ENCODE data around the gene FKBP1C.
"Not testable (repeated sequence)": the region's sequence is repeated elsewhere in the genome, so short reads cannot be mapped to it uniquely, and the experiment has no call there.

Gene FKBP1C

DNA sequence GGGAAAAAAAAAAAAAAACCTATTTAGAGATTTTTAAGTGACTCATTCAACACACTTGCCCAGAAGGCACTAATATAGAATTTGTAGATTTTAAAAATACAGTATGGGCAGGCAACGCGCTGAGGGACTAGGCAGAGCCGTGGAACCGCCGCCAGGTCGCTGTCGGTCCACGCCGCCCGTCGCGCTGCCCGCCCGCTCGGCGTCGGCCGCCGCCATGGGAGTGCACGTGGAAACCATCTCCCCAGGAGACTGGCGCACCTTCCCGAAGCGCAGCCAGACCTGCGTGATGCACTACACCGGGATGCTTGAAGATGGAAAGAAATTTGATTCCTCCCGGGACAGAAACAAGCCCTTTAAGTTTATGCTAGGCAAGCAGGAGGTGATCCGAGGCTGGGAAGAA lies at the start of gene FKBP1C:
Gene FKBP1C, plus strand, starts transcription at position 127 of the 400 bp plus-strand sequence.
- not testable (repeated sequence) for DNase-seq

DNA sequence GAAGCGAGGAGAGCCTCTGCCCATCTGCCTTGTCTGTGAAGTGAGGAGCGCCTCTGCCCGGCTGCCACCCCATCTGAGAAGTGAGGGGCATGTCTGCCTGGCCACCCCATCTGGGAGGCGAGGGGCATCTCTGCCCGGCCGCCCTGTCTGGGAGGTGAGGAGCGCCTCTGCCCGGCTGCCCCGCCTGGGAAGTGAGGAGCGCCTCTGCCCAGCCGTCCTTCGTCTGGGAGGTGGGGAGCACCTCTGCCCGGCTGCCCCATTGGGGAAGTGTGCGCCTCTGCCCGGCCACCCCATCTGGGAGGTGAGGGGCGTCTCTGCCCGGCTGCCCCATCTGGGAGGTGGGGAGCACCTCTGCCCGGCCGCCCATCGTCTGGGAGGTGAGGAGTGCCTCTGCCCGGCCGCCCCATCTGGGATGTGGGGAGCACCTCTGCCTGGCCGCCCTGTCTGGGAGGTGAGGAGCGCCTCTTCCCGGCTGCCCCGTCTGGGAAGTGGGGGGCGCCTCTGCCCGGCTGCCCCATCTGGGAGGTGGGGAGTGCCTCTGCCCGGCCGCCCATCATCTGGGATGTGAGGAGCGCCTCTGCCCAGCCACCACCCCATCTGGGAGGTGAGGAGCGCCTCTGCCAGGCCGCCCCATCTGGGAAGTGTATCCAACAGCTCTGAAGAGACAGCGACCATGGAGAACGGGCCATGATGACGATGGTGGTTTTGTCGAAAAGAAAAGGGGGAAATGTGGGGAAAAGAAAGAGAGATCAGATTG lies 47.0 kb upstream of the FKBP1C start:
- not testable (repeated sequence) for DNase-seq

DNA sequence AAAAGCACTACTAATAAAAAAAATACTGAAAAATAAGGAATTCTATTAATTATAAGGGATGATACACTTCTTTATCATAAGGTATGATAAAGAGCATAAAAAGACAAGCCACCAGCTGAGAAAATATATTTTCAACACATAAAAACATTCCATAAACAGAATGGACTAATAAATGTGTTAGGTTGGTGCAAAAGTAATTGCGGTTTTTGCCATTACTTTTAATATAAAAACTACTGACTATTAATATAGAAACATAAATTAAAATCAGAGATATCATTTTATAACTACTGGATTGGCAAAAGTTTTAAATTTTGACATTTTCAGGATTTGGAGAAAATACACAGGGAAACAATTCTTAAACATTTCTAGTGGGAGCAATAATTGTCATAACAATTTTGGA lies 37.1 kb upstream of the FKBP1C start:
- no peak for DNase-seq

DNA sequence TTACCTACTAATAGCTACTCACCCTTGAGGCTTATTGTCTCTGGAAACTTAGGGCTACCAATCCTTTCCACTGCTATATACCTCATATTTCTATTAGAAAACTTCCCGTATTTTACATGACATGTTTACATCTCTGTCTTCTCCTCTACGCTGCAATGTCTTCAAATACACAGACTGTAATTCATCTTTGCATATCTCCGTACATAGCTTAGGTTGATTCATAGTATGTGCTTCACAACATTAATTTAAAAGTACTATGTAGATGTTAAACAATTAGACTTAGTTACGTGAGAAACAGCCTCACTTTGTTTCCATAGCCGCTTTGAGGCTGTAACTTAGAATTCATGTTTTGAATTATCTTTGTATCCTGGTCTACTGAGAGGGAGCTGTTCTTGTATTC lies 35.1 kb upstream of the FKBP1C start:
- DNase-seq = no peak

DNA sequence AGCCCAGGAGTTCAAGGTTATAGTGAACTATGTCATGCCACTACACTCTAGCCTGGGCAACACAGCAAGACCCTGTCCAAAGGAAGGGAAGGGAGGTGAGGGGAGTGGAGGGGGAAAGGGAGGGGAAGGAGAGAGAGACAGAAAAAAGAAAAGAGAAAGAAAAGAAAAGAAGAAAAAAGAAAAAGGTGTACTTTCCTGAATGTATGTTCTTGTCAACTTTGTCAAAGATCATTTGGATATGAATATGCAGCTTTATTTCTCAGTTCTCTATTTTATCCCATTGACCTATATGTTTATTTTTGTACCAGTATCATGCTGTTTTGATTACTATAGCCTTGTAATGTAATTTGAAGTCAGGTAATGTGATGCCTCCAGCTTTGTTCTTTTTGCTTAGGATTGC lies 30.9 kb upstream of the FKBP1C start:
- no peak for DNase-seq

DNA sequence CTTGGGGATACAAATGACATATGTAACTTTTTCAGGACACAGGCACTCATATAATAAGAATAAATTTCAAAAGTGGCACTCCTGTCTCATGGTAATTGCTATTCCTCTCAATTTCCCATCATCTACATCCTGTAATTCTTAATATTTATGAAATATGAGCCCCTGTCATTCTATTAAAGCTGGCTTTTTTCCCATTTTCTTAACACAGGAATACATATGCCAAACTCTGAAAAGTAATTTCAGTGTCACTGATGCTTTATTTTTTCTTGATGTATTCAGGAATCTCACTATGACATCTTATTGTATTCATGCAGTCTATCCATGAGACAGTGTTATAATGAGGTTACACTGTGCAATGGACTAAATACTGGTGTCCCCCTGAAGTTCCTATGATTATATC lies 24.3 kb upstream of the FKBP1C start:
- no peak for DNase-seq

DNA sequence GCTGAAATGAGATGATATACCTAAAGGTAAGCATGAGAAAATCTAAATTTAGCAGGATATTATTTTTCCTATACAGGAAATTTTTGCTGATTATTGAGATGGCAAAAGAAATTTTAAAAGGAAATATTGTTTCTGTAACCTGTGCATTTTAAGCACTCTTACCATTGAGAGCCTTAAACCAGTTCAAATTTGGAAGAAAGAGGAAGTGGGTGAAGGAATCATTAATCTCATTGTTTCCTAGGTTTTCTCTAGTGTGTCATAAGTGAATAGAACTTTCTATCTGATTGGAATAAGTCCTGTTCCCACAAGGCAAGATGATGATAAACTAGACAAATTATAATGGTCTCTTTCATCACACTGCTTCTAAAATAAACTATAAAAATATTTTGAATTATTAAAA lies 22.4 kb upstream of the FKBP1C start:
- DNase-seq = no peak

DNA sequence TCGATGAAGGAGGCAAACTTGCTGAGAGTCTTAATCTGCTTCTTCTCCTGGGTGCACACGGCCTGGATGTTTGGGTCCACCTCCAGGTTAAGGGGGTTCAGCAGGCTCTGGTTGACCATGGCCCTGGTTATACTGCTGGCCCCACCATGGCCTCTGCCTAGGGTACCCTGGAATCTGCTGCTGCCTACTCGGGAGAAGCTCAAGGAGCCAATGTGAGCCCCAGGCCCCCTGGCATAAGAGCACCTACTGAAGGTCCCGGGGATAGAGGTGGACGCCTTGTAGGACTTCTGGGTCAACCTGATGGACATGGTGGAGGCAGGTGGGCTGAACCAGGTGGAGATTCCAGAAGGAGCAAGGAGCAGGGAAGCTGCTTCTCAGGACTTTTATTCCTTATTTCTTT lies 17.9 kb upstream of the FKBP1C start:
- DNase-seq = no peak

DNA sequence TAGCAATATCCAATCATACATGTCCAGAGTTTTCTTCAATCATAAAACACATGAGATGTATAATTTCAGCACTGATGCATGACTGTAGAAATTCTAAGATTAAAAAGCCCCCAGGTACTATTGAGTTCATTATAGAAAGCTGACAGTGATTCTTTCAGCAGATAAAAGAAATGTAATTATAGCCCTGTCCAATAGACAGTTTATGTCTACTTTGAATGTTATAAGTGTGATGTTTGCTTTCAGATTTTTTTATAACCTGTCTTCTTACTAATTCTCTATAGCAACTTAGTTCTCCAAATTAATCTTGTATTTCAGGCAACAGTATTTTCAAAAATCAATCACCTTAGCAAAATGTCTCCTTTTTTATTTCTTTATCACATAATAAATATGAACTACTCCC lies 13.5 kb upstream of the FKBP1C start:
- no peak for DNase-seq

DNA sequence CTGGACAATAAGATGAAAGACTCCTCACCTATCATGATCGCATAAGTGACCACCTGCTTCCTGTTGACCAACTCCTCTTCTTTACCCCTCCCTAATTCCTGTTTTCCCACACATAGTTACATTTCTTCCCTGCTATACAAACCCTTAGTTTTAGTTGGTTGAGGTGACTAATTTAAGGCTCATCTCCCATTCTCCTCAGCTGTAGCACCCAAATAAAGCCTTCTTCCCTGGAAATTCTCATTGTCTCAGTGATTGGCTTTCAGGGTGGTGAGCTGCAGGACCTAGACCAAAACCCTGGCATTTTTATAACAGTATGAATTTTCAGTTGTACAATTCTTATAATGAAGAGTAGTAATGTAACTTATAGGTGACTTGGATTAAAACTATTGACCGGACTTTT lies 2.1 kb downstream of the FKBP1C start:
- no peak for DNase-seq

DNA sequence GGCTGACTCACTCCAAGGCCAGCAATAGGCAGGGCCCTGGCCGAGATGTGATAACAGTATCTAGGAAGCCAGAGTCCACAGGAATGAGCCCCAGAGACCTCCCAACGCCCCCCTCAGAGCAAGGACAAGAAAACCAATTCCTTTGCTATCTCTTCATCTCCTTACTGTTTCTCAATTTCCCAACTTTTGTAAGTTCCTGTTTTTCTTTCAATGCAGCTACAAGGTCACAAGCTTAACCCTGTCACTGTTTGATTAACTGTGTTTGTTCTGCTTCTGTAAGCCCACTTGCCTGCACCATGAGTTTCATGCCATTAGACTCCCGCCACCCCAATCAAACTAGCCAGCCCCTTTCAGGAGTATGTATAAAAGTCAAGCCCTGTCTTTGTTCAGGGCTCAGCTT lies 3.5 kb downstream of the FKBP1C start:
- DNase-seq = no peak

DNA sequence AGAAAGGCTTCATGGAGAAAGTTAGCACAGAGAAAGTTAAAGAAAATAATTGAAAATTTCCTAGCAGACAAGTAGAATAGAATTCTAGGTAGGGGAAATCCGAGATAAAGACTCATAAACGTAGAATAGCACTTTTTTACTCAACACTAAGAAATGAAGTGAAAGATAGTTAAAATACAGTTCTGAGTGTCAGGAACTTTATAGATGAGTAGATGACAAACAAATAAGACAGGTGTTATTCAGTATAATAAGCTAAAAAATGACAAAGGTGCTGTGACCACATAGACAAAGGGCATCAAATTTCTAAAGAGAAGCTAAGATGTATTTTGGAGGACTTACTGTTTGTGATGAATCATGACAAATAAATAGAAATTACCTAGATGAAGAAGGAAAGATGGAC lies 12.9 kb downstream of the FKBP1C start:
- DNase-seq = no peak

DNA sequence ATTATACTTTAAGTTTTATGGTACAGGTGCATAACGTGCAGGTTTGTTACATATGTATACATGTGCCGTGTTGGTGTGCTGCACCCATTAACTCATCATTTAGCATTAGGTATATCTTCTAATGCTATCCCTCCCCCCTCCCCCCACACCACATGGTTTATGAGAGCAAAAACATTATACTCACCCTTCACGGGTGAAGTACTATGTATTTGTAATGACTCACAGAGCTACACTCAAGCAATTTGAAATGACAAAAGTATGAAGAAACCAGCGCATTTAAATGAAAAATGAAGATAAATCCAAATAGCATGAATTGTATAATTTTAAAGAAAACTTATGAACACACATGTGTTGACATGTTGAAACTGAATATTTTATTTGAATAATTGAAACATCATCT lies 14.7 kb downstream of the FKBP1C start:
- DNase-seq = not testable (repeated sequence)

DNA sequence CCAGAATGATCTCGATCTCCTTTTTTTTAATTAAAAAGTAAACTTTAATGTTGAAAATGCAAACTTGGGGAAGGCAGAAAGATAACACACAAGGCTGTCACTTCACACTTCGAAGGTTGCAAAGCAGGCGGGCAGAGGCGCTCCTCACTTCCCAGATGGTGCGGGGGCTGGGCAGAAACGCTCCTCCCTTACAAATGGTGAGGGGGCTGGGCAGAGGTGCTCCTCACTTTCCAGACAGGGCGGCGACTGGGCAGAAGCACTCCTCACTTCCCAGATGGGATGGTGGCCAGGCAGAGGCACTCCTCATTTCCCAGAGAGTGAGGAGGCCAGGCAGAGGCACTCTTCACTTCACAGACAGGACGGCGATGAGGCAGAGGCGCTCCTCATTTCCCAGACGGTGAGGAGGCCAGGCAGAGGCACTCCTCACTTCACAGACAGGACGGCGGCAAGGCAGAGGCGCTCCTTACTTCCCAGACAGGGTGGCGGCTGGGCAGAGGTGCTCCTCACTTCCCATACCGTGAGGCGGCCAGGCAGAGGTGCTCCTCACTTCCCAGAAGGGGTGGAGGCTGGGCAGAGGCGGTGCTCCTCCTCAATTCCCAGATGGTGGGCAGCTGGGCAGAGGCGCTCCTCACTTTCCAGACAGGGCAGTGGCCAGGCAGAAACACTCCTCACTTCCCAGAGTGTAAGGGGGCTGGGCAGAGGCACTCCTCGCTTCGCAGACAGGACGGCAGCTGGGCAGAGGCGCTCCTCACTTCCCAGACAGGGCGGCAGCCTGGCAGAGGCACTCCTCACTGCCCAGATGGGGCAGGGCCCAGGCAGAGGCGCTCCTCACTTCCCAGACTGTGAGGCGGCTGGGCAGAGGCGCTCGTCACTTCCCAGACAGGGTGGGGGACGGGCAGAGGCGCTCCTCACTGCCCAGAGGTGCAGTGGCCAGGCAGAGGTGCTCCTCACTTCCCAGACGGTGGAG lies 16.9 kb downstream of the FKBP1C start:
- not testable (repeated sequence) for DNase-seq

DNA sequence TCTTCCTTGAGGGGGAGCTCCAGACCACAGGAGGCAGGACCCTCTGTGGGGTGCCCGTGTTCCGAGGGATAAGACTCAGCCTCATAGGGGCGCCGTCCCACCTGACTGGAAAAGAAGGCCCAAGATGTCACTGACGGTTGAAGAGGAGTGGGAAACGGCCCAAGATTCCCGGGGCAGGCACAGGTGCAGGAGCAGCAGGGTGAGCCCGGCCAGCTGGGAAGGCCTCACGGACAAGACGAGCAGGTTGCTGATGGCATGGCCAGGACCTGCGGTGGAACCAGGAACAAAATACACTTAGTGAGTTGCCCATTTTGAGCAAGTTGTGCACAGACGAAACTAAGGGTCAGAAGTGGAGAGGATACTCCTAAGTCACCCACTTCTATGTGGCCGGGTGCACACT lies 18.8 kb downstream of the FKBP1C start:
- DNase-seq = not testable (repeated sequence)

DNA sequence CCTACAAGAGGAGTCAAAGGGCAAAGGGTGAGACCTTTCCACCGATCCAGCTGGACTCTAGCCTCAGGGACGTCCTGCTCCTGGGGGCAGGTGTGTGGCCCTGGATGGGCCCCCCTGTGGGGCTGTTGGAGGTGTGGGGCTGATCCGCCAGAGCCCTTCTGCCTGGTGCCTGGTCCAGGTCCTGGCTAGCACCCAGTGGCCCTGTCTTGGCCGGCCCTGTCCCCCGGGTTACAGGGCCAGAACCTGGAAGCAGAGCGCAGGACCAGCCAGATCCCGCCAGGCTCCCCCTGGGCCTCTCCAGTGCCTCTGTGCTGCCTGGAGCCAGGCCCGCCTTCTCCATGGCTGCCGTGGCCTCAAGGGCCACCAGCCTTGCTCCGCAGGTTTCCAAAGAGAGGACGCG lies 19.2 kb downstream of the FKBP1C start:
- not testable (repeated sequence) for DNase-seq

DNA sequence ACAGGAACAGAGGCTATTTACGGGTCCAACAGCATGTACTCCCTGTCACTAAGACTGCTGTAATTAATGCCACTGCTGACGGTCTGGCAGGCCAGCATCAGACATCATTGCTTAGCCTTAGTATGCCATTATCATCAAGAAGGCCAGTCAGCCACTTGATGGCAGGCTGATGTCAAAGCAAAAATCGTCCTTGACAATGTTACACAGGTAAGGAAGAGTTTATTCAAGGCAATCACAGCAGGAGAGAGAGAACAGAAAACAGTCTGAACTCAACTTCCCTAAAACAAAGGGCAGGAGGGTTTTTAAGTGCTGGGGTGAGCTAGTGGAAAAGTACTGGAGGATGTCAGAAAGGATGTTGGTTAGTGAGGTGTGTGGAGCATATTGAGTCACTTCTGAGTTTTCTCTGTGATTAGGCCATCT lies 25.1 kb downstream of the FKBP1C start:
- DNase-seq = no peak

DNA sequence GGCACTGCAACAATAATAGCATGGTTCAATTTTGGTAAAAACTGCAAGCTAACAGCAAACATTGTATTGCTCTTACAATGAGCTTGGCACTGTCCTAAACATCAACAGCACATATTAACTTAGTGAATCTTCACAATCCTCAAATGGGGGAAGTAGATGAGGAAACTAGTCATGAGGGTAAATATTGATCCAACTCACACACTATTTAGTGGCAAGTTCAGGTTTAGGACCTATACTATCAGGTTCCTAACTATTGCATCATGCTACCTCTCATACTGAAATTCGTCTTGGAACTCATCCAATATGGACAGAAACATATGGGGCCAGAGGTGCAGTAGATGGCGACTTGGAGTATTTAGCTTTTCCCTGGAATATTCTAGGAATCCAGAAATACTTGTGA lies 34.2 kb downstream of the FKBP1C start:
- DNase-seq = no peak

DNA sequence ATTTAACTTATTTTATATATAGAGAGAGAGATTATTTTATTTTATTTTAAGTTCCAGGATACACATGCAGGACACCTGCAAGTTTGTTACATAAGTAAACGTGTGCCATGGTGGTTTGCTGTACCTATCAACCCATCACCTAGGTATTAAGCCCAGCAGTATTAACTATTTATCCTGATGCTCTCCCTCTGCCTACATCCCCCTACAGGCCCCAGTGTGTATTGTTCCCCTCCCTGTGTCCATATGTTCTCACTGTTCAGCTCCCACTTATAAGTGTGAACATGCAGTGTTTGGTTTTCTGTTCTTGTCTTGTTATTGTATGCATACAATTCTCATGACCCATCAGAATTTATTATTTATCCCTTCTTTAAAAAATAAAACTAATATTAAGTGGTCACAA lies 34.6 kb downstream of the FKBP1C start:
- no peak for DNase-seq

DNA sequence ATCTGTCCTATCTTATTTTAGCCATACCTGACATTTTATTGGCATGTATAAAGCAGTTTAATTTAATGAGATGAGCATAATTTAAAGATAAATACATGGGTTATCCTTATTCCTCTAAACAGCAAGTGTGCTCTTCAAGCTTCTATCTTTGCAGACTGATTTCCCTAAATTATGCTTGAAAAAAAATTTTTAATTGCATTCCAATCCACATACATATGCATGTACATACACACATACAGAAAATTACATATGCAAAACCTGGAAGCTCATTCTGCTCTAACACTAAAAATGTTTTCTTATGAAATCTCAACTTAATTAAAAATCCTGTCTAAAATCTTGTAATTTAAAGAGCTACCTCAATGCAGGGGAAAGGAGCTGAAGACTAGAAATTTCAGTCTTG lies 35.3 kb downstream of the FKBP1C start:
- no peak for DNase-seq

DNA sequence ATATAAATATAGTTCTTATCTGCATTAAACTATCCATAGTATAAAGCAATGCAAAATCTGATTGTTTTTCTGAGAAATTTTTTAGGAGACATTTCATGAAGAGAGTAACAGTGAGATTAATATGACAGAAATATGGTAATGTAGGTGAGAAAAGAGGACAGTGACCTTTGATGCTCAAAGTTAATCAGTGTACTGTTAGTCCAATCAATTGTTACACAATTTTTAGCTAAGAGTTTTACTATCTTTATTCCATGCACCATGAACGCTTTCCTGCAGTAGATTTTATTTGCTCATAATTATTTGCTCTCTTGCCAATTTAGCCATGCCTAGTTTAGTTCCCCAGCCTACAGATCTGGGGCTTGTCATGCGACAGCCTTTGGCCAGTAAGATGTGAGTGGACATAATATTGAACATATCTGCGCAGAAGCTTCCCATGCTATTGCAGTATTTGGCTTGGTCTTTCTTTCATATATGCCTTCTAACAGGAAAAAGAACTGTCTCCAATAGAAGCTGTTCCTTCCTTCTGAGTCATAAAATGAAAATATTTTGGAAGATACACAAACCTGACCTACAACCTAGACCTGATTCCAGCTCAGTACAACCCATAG lies 38.7 kb downstream of the FKBP1C start:
- no peak for DNase-seq

DNA sequence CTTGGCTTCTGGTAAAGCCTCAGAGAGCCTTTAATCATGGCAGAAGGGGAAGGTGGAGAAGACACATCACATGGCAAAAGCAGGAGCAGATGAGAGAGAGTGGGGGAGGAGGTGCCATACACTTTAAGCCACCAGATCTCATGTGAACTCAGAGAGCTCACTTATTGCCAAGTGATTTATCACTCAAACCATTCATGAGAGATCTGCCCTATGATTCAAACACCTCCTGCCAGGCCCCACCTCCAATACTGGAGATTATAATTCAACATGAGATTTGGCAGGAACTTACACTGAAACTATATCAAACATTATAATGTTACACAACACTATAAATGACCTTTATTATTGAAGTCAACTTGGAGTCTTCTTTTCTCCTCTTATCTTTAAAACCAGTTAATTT lies 47.9 kb downstream of the FKBP1C start:
- no peak for DNase-seq

DNA sequence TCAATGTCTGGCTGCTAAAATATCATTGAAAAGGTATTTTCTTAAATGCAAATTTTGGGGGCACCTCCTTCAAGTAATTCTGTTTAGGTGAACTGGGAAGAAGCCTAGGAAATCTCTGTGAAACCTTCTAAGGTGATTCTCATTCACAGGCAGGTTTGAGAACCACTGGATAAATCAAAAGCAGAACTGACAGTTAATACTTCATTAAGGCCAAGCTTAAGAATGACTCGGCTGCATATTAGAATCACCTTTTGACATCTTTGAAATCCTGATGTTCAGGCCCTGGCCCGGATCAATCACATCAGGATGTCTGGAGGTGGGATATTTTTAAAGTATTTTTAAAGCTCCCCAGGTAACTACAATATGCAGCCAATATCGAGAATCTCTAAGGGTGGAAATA lies 50.6 kb downstream of the FKBP1C start:
- DNase-seq = no peak

Measured in stimulated activated CD4-positive, alpha-beta T cell treated with anti-CD3 and anti-CD28 coated beads, Interleukin-2, amount 100 ng/mL, for 24 hours (primary cell).